OCI-LY3 (cell line): Measurements from ENCODE around the gene RRP1B.

Experiments used
- H2AFZ ChIP-seq: fragments of 200-600, 300-600 bp; shearing (Covaris generic); 2 replicates; pipeline ENCODE4 v1.6.0; 2014; ENCODE audit warnings: antibody characterized with exemption, low read depth, low read length
- H3K27ac ChIP-seq: fragments of 200-600, 300-600 bp; sonication (generic); 2 replicates; pipeline ENCODE4 v1.5.1; 2014; ENCODE audit warnings: mild to moderate bottlenecking, low read length, moderate library complexity, mixed read lengths
- H3K27me3 ChIP-seq: fragments of 200-600, 300-600 bp; sonication (generic); 2 replicates; pipeline ENCODE4 v1.6.1; 2014; ENCODE audit warnings: low read depth, low read length, mixed read lengths
- H3K36me3 ChIP-seq: fragments of 200-600, 300-600 bp; sonication (generic); replicated peaks from 2 replicates; pipeline ENCODE3; 2014; ENCODE audit warnings: low read depth, low read length, mixed read lengths
- H3K4me1 ChIP-seq: fragments of 300-600, 200-600 bp; sonication (generic); 2 replicates; pipeline ENCODE4 v1.6.1; 2014; ENCODE audit warnings: low read length, mixed read lengths
- H3K4me2 ChIP-seq: fragments of 200-600, 300-600 bp; sonication (generic); 2 replicates; pipeline ENCODE4 v1.6.1; 2014; ENCODE audit warnings: low read length, mixed read lengths
- H3K4me3 ChIP-seq: fragments of 300-600, 200-600 bp; sonication (generic); 2 replicates; pipeline ENCODE4 v1.5.1; 2014; ENCODE audit warnings: antibody characterized with exemption, mild to moderate bottlenecking, low read length, moderate library complexity
- H3K79me2 ChIP-seq: fragments of 300-600, 200-600 bp; shearing (Covaris generic); 2 replicates; pipeline ENCODE4 v1.6.1; 2014; ENCODE audit warnings: mild to moderate bottlenecking, low read length, mixed read lengths
- H3K9ac ChIP-seq: fragments of 300-600, 200-600 bp; shearing (Covaris generic); 2 replicates; pipeline ENCODE4 v1.6.0; 2014; ENCODE audit warnings: mild to moderate bottlenecking, low read length, moderate library complexity
- H3K9me3 ChIP-seq: fragments of 200-600, 300-600 bp; shearing (Covaris generic); 2 replicates; pipeline ENCODE4 v1.6.1; 2014; ENCODE audit warnings: low read length, mixed read lengths; ENCODE audit not compliant: insufficient read depth
- H4K20me1 ChIP-seq: fragments of 200-600, 300-600 bp; sonication (generic); 2 replicates; pipeline ENCODE4 v1.6.1; 2016; ENCODE audit warnings: low read length, mixed read lengths; ENCODE audit not compliant: insufficient read depth
- EZH2phosphoT487 ChIP-seq: fragments of 200-600 bp; shearing (Covaris generic); IDR thresholded peaks from 2 replicates; pipeline ENCODE4 v1.6.1; 2018; ENCODE audit warnings: antibody characterized with exemption, mixed run types, low read depth
- TF ChIP-seq, protein P1 (sequence below): fragments of 200-600, 300-600 bp; sonication (generic); IDR thresholded peaks from 2 replicates; pipeline ENCODE4 v1.5.1; 2014; ENCODE audit warnings: antibody characterized with exemption, low read length, low read depth

Gene RRP1B

DNA sequence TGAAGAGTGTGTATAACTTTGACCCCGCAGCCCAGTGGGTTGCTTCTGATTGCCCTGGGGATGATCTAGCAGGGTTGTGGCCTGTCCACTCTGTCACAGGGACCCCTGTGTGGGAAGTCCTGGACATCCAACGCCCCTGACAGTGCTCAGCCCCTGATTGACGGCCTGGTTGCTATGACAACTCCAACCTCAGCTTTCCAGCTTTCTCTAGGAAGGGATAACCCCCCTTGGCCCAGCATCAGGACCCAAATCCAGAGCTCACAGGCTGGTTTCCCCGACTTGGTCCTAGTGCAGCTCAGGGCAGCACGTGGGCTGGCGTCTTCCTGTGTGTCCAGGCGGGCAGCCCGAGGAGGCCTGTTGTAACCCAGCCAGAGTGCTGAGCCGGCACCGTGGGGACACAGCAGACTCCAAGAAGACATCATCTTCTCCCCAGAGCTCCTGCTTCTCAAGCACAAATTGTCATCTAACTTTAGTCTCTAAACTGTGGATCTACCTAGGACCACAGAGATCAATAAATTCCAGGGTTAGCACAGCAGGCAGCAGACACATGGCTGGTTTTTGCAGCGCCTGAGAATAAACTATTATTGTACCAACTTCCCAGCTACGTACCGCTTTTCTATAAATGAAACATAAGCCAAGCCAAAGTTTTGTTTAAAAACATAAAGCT is 40.7 kb downstream of the RRP1B start:
- no peaks in the 10 kb centered on the region for H4K20me1 ChIP-seq
- TF ChIP-seq, protein P1, sequence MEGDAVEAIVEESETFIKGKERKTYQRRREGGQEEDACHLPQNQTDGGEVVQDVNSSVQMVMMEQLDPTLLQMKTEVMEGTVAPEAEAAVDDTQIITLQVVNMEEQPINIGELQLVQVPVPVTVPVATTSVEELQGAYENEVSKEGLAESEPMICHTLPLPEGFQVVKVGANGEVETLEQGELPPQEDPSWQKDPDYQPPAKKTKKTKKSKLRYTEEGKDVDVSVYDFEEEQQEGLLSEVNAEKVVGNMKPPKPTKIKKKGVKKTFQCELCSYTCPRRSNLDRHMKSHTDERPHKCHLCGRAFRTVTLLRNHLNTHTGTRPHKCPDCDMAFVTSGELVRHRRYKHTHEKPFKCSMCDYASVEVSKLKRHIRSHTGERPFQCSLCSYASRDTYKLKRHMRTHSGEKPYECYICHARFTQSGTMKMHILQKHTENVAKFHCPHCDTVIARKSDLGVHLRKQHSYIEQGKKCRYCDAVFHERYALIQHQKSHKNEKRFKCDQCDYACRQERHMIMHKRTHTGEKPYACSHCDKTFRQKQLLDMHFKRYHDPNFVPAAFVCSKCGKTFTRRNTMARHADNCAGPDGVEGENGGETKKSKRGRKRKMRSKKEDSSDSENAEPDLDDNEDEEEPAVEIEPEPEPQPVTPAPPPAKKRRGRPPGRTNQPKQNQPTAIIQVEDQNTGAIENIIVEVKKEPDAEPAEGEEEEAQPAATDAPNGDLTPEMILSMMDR = no peak
- TF ChIP-seq EZH2phosphoT487 = no peak
- no peaks in the 10 kb centered on the region for H3K79me2 ChIP-seq
- H3K4me3 ChIP-seq = no peak overlapping the region
- no peaks in the 10 kb centered on the region for H3K4me1 ChIP-seq
- no peak overlapping the region for H3K9ac ChIP-seq
- peaks cover 5% of the 10 kb centered on the region for H3K36me3 ChIP-seq
- H3K9me3 ChIP-seq = no peaks in the 10 kb centered on the region
- no peak overlapping the region for H3K27ac ChIP-seq
- H3K27me3 ChIP-seq = no peaks in the 10 kb centered on the region
- H2AFZ ChIP-seq = no peak overlapping the region
- H3K4me2 ChIP-seq = no peak overlapping the region

GRCh38 chr21:43701936-43702784 is 42.8 kb downstream of the RRP1B start:
- H3K4me3 ChIP-seq = no peak overlapping the region
- no peak overlapping the region for H2AFZ ChIP-seq
- H3K27ac ChIP-seq = no peak overlapping the region
- H3K4me1 ChIP-seq = no peaks in the 10 kb centered on the region
- no peaks in the 10 kb centered on the region for H3K27me3 ChIP-seq
- no peaks in the 10 kb centered on the region for H3K9me3 ChIP-seq
- no peaks in the 10 kb centered on the region for H3K36me3 ChIP-seq
- H4K20me1 ChIP-seq = no peaks in the 10 kb centered on the region
- H3K9ac ChIP-seq = no peak overlapping the region
- TF ChIP-seq, protein P1 = no peak
- no peak for TF ChIP-seq EZH2phosphoT487
- no peak overlapping the region for H3K4me2 ChIP-seq
- H3K79me2 ChIP-seq = no peaks in the 10 kb centered on the region

- Histone ChIP-seq H3K27ac (no peak overlapping the region), H3K9ac (no peak overlapping the region), H3K4me1 (no peaks in the 10 kb centered on the region), H3K79me2 (no peaks in the 10 kb centered on the region), H3K27me3 (no peaks in the 10 kb centered on the region), H3K9me3 (no peaks in the 10 kb centered on the region), H2AFZ (no peak overlapping the region), H3K4me2 (no peak overlapping the region), H3K4me3 (no peak overlapping the region), H3K36me3 (no peaks in the 10 kb centered on the region), H4K20me1 (no peaks in the 10 kb centered on the region)
- TF ChIP-seq, protein P1 = no peak
- TF ChIP-seq EZH2phosphoT487 = no peak
These were observed 43.4 kb downstream of the RRP1B start for GRCh38 chr21:43702785-43703034.

DNA sequence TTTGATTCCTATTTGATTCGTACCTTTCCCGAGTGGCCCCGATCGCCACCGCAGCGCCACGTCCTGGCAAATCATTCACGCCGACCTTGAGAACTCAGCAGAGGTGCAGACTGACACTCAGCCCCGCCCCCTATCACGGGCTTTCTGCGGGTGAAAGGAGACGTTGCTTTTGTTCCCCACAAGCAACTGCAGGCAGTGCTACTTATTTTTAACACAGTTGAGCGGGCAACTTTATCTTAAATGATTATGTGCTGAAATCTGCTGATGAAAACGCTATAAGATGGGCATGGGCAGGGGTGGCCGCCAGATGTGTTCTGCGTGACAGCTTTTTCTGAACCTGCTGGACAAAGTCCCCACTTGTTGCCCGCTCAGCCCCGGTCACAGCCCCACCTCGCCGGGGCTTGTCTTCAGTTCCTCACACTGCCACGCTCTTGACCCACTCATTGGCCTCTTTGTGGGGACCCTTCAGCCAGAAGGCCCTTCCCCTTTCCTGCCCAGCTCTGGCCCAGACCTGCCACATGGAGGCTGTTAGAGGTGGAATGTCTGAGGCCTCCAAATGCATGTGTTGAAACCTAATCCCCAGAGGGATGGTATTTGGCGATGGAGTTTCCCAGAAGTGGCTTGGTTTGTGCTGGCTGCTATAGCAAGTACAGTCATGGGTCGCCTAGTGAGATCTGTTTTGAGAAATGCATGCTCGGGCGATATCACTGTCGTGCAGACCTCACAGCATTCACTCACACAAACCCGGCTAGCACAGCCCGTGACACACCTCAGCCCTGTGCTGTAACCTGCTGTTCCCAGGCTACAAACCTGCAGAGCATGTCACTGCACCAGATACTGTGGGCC is 43.9 kb downstream of the RRP1B start:
- no peak overlapping the region for H2AFZ ChIP-seq
- H3K4me3 ChIP-seq = no peak overlapping the region
- H3K4me1 ChIP-seq = no peaks in the 10 kb centered on the region
- no peaks in the 10 kb centered on the region for H3K9me3 ChIP-seq
- no peak overlapping the region for H3K27ac ChIP-seq
- H3K9ac ChIP-seq = no peak overlapping the region
- no peaks in the 10 kb centered on the region for H3K79me2 ChIP-seq
- TF ChIP-seq EZH2phosphoT487 = no peak
- TF ChIP-seq, protein P1 = no peak
- peaks cover 3% of the 10 kb centered on the region; the same call in 1 of the 2 replicates for H3K27me3 ChIP-seq
- H3K4me2 ChIP-seq = no peak overlapping the region
- H4K20me1 ChIP-seq = no peaks in the 10 kb centered on the region
- no peaks in the 10 kb centered on the region for H3K36me3 ChIP-seq
